ACC112 (cell line): ENCODE data around the gene PPP4R1.

ENCODE experiments used
- H2AFZ ChIP-seq: fragments of 200-600 bp; sonication (generic); one replicate; pipeline ENCODE4 v1.6.0; 2017; ENCODE audit warnings: antibody characterized with exemption, low read length; ENCODE audit not compliant: unreplicated experiment
- H3K27ac ChIP-seq: fragments of 200-600 bp; sonication (generic); 2 replicates; pipeline ENCODE4 v1.5.1; 2014; ENCODE audit warnings: low read depth, mild to moderate bottlenecking, antibody characterized with exemption, low read length, moderate library complexity
- H3K27me3 ChIP-seq: fragments of 200-600 bp; sonication (generic); 2 replicates; pipeline ENCODE4 v1.6.1; 2014; ENCODE audit warnings: mild to moderate bottlenecking, antibody characterized with exemption, low read length, moderate library complexity, mixed read lengths; ENCODE audit not compliant: insufficient read depth
- H3K36me3 ChIP-seq: fragments of 200-600 bp; sonication (generic); 2 replicates; pipeline ENCODE4 v1.6.1; 2016; ENCODE audit warnings: mild to moderate bottlenecking, antibody characterized with exemption, low read length, moderate library complexity, mixed read lengths; ENCODE audit not compliant: insufficient read depth
- H3K4me1 ChIP-seq: fragments of 200-600 bp; sonication (generic); one replicate; pipeline ENCODE4 v1.6.1; 2016; ENCODE audit warnings: low read length, mixed read lengths; ENCODE audit not compliant: insufficient read depth, unreplicated experiment, control insufficient read depth
- H3K4me3 ChIP-seq: fragments of 200-600 bp; sonication (generic); 2 replicates; pipeline ENCODE4 v1.5.1; 2014; ENCODE audit warnings: mild to moderate bottlenecking, low read depth, low read length
- H3K79me2 ChIP-seq: fragments of 200-600 bp; sonication (generic); one replicate; pipeline ENCODE4 v1.6.0; 2016; ENCODE audit warnings: low read length; ENCODE audit not compliant: control insufficient read depth, unreplicated experiment, insufficient read depth

The PPP4R1 gene

DNA sequence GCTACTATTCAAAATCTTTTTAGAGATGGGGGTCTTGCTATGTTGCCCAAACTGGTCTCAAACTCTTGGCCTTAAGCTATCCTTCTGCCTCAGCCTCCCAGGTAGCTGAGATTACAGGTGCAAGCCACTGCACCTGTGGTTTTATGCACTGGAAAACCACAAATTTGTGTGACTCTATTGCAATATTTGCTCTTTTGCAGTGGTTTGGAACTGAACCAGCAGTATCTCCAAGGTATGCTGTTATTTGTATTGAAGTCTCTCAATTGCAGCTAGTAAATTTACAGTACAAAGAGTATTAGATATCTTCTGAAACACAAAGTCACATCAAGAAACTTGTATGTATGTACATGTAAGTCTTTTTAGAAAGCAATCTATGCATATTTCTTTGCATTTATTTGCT is 46.2 kb downstream of the PPP4R1 start:
- H3K36me3 ChIP-seq = peaks cover 47% of the 10 kb centered on the region
- no peak overlapping the region for H3K4me3 ChIP-seq
- no peak overlapping the region for H2AFZ ChIP-seq
- no peaks in the 10 kb centered on the region for H3K27me3 ChIP-seq
- no peak overlapping the region for H3K27ac ChIP-seq
- H3K79me2 ChIP-seq = peaks cover 16% of the 10 kb centered on the region
- no peaks in the 10 kb centered on the region for H3K4me1 ChIP-seq

DNA sequence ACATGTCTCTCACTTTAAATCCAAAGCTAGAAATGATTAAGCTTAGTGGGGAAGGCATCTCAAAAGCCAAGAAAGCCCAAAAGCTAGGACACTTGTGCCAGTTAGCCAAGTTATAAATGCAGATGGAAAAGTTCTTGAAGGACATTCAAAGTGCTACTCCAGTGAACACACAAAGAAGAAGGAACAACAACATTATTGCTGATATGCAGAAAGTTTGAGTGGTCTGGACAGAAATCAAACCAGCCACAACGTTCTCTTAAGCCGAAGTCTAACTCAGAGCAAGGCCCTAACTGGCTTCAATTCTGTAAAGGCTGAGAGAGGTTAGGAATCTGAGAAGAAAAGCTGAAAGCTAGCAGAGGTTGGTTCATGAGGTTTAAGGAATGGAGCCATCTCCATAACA is 49.0 kb downstream of the PPP4R1 start:
- Histone ChIP-seq H3K36me3 (peaks cover 50% of the 10 kb centered on the region), H3K4me1 (no peaks in the 10 kb centered on the region), H2AFZ (no peak overlapping the region), H3K4me3 (no peak overlapping the region), H3K27ac (no peak overlapping the region), H3K79me2 (peaks cover 13% of the 10 kb centered on the region), H3K27me3 (no peaks in the 10 kb centered on the region)

DNA sequence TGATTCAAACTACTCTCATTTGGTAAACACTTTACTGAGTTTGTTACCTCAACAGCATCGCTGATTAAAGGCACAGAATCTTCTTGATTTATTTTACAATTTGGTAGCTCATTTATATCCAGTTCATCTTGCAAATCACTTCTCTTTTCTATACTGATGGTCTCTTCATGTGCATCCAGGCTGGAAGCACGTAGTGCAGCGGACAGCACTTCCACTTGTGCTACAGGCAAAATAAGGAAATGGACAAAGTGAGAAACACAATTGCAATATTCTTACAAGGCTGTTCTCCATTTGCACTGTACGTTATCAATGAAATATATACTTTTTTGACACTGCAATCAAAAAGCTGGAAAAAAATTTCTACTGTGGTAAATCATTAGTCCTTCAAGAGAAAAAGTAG is 51.0 kb downstream of the PPP4R1 start:
- H3K27me3 ChIP-seq = no peaks in the 10 kb centered on the region
- peaks cover 49% of the 10 kb centered on the region for H3K36me3 ChIP-seq
- H3K79me2 ChIP-seq = peaks cover 13% of the 10 kb centered on the region
- no peaks in the 10 kb centered on the region for H3K4me1 ChIP-seq
- H3K4me3 ChIP-seq = no peak overlapping the region
- no peak overlapping the region for H3K27ac ChIP-seq
- no peak overlapping the region for H2AFZ ChIP-seq

DNA sequence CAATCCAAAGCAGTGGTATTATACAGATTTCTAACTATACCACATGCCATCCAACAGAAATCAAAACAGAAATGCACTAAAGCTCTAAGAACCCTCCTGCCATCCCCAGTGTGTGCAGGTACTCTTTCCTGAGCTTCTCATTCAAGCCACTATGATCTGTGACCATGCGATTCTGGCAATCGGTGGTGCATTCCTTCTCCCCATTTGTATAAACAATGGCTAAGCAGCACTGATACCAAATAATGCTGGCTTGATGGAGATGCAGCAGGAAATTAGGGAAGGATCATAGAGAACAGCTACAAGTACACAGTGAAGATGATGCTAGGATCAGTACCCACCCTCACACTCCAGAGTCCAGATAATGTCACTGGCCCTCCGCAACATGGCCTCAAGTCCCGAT is 51.8 kb downstream of the PPP4R1 start:
- H2AFZ ChIP-seq = no peak overlapping the region
- no peaks in the 10 kb centered on the region for H3K27me3 ChIP-seq
- no peak overlapping the region for H3K27ac ChIP-seq
- no peak overlapping the region for H3K4me3 ChIP-seq
- H3K79me2 ChIP-seq = peaks cover 13% of the 10 kb centered on the region
- no peaks in the 10 kb centered on the region for H3K4me1 ChIP-seq
- H3K36me3 ChIP-seq = peaks cover 46% of the 10 kb centered on the region

DNA sequence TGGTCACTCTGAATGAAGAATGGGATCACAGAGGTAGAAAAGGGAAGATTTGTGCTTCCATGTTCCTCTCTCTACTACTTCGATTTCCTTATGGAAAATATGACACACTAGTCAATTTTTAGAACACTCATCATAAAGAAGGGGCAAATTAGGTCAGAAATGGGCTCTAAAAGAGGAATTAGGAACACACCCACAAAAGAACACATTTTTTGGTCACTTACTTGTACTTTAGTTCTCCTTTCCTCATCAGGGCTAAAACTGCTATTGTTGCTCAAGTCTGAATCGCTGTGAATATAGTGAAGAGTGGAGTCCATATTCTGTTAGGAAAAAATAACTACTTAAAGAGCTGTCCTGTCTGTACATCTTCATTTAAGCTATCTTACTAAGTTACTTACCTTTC is 52.6 kb downstream of the PPP4R1 start:
- peaks cover 6% of the 10 kb centered on the region for H3K79me2 ChIP-seq
- H3K27me3 ChIP-seq = no peaks in the 10 kb centered on the region
- no peaks in the 10 kb centered on the region for H3K4me1 ChIP-seq
- no peak overlapping the region for H2AFZ ChIP-seq
- peaks cover 54% of the 10 kb centered on the region for H3K36me3 ChIP-seq
- no peak overlapping the region for H3K27ac ChIP-seq
- no peak overlapping the region for H3K4me3 ChIP-seq

DNA sequence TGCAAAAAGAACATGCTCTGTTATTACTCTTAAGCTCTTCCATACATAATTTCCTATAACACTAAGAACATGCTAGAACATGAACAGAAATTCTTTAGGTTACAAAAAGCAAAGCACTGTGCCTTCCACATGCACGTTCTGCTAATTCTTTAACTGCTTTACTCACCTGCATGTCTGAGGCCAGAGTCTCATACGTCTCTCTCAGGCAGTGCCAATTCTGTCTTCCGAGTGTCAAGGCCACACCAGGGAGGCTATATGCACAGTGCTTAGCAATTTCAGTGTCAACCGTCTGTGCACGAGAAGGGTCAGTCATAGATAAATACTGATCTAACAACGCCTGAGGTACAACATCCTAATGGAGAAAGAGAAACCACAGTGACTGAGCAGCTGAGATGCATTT is 55.1 kb downstream of the PPP4R1 start:
- Histone ChIP-seq H2AFZ (no peak overlapping the region), H3K4me3 (no peak overlapping the region), H3K27me3 (no peaks in the 10 kb centered on the region), H3K36me3 (peaks cover 71% of the 10 kb centered on the region), H3K4me1 (no peaks in the 10 kb centered on the region), H3K27ac (no peak overlapping the region), H3K79me2 (no peaks in the 10 kb centered on the region)

DNA sequence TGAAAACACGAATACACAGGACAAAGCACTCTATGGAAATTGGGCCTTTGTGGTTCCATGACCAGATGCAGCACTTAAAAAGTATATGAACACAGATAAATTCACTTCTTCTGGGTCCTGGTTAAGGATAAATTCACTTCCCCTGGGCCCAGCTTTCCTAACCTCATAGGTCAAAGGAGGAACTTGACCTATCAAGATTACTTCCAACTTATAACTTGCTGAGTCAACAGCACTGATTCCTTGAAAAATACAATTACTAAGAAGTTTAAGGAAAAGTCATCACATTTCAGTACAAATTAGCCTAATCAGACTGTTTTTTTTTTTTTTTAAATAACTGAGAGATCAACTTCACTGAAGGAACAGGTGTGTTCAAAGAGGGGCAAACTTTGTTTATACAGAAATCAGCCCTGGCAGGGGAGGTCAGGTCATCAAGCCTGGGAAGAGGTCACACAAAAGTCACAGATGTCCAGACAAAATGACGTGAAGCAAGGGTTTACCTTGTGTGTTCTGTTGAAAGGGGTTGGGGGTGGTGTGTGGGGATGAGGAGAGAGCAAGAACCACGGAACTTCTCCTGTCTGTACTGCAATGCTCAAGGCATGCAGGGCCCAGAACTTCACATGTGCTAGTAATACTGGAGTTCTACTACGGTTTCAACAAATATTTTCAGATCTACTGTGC is 55.8 kb downstream of the PPP4R1 start:
- H3K27ac ChIP-seq = no peak overlapping the region
- H2AFZ ChIP-seq = no peak overlapping the region
- no peak overlapping the region for H3K4me3 ChIP-seq
- no peaks in the 10 kb centered on the region for H3K4me1 ChIP-seq
- peaks cover 69% of the 10 kb centered on the region for H3K36me3 ChIP-seq
- H3K79me2 ChIP-seq = no peaks in the 10 kb centered on the region
- H3K27me3 ChIP-seq = no peaks in the 10 kb centered on the region

DNA sequence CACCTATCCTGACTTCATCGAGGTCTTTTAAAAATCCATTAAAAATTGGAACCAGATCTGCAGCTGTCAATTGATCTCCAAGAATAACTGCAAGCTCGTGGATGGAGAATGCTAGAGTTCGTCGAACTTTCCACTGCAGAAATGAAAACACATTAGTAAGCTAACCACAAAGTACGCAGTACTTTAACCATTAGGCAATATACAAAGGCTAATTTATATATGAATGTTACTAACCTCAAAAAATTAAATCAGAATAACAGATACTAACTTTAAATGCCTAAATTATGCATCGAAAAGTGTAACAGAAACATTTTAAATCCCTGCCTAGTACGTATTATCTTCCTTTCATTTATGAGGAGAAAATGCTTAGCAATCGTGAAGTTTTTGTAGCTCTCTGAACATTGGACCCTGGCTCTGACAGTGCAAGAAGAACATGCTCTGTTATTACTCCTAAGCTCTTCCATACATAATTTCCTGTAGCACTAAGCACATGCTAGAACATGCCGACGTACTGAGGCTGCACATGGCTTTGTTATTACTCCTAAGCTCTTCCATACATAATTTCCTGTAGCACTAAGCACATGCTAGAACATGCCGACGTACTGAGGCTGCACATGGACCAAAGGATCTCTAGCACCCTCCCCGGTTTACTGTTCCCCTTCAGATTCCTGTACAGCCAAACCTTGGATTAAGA is 57.0 kb downstream of the PPP4R1 start:
- Histone ChIP-seq H3K79me2 (no peaks in the 10 kb centered on the region), H3K4me1 (no peaks in the 10 kb centered on the region), H3K27me3 (no peaks in the 10 kb centered on the region), H3K36me3 (peaks cover 69% of the 10 kb centered on the region), H2AFZ (no peak overlapping the region), H3K27ac (no peak overlapping the region), H3K4me3 (no peak overlapping the region)

DNA sequence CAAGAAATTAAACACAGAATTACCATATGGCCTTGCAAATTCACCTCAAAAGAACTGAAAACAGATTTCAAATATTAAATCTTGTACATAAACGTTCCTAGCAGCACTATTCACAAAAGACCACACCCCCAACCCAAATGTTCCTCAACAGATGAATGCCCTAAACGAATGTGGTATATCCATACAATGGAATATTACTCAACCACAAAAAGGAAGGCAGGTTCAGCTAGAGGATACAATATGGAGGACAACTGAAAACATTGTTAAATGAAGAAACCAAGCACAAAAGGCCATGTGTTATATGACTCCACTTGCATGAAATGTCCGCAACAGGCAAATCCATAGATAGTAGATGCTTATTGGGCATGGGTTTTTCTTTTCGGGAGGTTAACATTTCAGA is 61.7 kb downstream of the PPP4R1 start:
- no peak overlapping the region for H2AFZ ChIP-seq
- no peaks in the 10 kb centered on the region for H3K27me3 ChIP-seq
- no peak overlapping the region for H3K4me3 ChIP-seq
- H3K79me2 ChIP-seq = no peaks in the 10 kb centered on the region
- no peak overlapping the region for H3K27ac ChIP-seq
- no peaks in the 10 kb centered on the region for H3K4me1 ChIP-seq
- peaks cover 69% of the 10 kb centered on the region for H3K36me3 ChIP-seq

DNA sequence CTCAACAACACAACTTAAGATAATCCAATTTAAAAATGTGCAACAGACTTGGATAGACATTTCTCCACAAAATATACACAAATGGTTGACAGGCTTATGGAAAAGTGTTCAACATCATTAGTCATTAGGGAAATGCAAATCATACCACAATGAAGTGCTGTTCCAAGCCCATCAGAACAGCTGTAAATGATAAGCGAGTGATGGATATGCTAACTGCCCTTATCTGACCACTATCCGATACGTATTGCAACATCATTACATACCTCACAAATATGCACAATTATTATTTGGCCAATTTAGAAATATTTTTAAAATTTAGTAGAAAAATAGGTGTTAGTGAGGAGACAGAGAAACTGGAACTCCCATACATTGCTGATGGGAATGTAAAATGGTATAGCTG is 62.2 kb downstream of the PPP4R1 start:
- Histone ChIP-seq H3K79me2 (no peaks in the 10 kb centered on the region), H2AFZ (no peak overlapping the region), H3K4me1 (no peaks in the 10 kb centered on the region), H3K36me3 (peaks cover 69% of the 10 kb centered on the region), H3K27me3 (no peaks in the 10 kb centered on the region), H3K27ac (no peak overlapping the region), H3K4me3 (no peak overlapping the region)

DNA sequence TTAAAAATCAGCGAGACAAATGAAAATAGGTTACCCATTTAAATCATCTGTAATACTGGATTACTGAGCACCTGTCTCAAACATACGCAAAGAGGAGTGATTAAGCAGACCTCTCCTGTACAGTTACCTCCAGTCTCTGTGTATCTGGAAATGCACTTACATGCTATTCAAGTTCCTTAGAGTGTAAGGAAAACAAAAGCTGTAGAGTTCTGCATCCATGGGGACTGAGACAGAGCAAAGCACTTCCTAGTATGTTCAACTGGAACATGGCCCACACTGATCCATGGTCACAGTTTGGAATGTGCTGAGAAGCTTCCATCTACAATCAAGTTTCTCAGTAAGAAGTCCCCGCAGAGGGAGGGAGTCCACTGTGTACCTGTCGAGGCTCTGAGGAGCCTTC is 63.9 kb downstream of the PPP4R1 start:
- Histone ChIP-seq H3K79me2 (no peaks in the 10 kb centered on the region), H3K36me3 (peaks cover 72% of the 10 kb centered on the region), H3K4me3 (no peak overlapping the region), H3K27me3 (no peaks in the 10 kb centered on the region), H2AFZ (no peak overlapping the region), H3K4me1 (no peaks in the 10 kb centered on the region), H3K27ac (no peak overlapping the region)
